ENCODE results near the gene STK25. TPM values are rescaled to one million over a fixed set of nuclear protein-coding genes. Genes with fewer than 3 reads are reported as not detected.
"Not testable (repeated sequence)": the region's sequence is repeated elsewhere in the genome, so short reads cannot be mapped to it uniquely, and the experiment has no call there.

The STK25 gene
- total and polyA plus RNA-seq, 2 of the 8 experiments (the other 6 are each of a cell fraction or from before 2014, with no cell fraction given) = 159 to 546 TPM

DNA sequence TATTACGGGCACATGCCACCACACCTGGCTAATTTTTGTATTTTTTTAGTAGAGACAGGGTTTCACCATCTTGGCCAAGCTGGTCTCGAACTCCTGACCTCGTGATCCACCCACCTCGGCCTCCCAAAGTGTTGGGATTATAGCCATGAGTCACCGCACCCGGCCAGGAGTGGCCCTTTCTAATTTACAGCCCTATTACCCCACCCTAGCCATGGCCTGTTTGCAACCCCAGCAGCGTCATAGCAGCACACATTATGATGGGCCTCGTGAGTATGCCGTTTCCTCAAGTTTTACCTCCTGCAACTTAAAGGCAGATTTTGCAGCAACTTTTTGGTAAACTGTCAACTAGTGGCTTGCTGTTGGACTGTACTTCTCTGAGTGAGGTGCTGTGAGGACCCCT lies 54.5 kb downstream of the STK25 start:
- not testable (repeated sequence) for DNase-seq (ENCODE audit: low read depth in 1 of 2, low spot score in 2 of 2)

More for the DNA sequence above, 54.5 kb downstream of the STK25 start:
- H3K4me1 ChIP-seq (replicated peaks in 1 of 4; ENCODE audit: control insufficient read depth in 3 of 4, insufficient read depth in 4 of 4, low read length in 3 of 4); H4K91ac ChIP-seq (replicated peaks; ENCODE audit: insufficient read length, low read length); H3K36me3 ChIP-seq (ENCODE audit: control insufficient read depth in 2 of 4, insufficient read depth in 4 of 4, low read length in 3 of 4); H4K20me1 ChIP-seq (replicated peaks in 1 of 2; ENCODE audit: control insufficient read depth in 1 of 2, insufficient read depth in 2 of 2, low read length in 2 of 2); CTCF ChIA-PET (ENCODE audit: partially characterized antibody); H4K8ac ChIP-seq (ENCODE audit: extremely low read depth, insufficient read depth, low read length); H3K23me2 ChIP-seq (ENCODE audit: low read depth, low read length); H3K79me1 ChIP-seq (ENCODE audit: low read depth, low read length); POLR2A ChIA-PET (ENCODE audit: partially characterized antibody); FAIRE-seq; H3K27ac ChIP-seq (ENCODE audit: low read depth, low read length); H2BK120ac ChIP-seq (replicated peaks; ENCODE audit: low read depth, low read length); H3K27me3 ChIP-seq (replicated peaks in 1 of 4; ENCODE audit: control insufficient read depth in 3 of 4, extremely low read depth in 1 of 4, insufficient read depth in 3 of 4, low read length in 3 of 4); H3K4ac ChIP-seq (replicated peaks; ENCODE audit: insufficient read length, low read depth, low read length); H2AFZ ChIP-seq (ENCODE audit: low read length); H3K4me2 ChIP-seq (ENCODE audit: insufficient read depth in 1 of 2, low read depth in 2 of 2, low read length in 2 of 2); H2BK5ac ChIP-seq (ENCODE audit: low read depth, low read length); H3K18ac ChIP-seq (ENCODE audit: extremely low read depth, low read length); H3K4me3 ChIP-seq (ENCODE audit: extremely low read depth in 1 of 4, insufficient read depth in 2 of 4, low read depth in 3 of 4, low read length in 4 of 4); H3K9ac ChIP-seq (replicated peaks in 1 of 4; ENCODE audit: extremely low read depth in 1 of 4, low read depth in 3 of 4, low read length in 3 of 4); H3K9me3 ChIP-seq (ENCODE audit: insufficient read depth in 2 of 2, low read depth in 1 of 2, low read length in 1 of 2); H3K56ac ChIP-seq (replicated peaks; ENCODE audit: insufficient read length, low read depth, low read length); H3K14ac ChIP-seq (ENCODE audit: insufficient read length); H2AK5ac ChIP-seq (ENCODE audit: low read depth, low read length); H2BK12ac ChIP-seq (ENCODE audit: low read depth, low read length); H2BK20ac ChIP-seq (ENCODE audit: low read length); H4K5ac ChIP-seq (ENCODE audit: insufficient read length, low read depth, low read length); H3K79me2 ChIP-seq (ENCODE audit: control insufficient read depth in 1 of 2, insufficient read depth in 2 of 2, low read length in 2 of 2); H2BK15ac ChIP-seq (ENCODE audit: low read length); H3K23ac ChIP-seq (ENCODE audit: insufficient read length): not testable (repeated sequence)
- 85% methylated on average over 9 of the region's 9 CpGs; no CpG with 5 or more reads in 1 of the 2 experiments for WGBS, 2 experiments (ENCODE audit: extremely low coverage in 1 of 2, insufficient coverage in 1 of 2, insufficient read length in 1 of 2, insufficient replicate concordance in 2 of 2, low coverage in 1 of 2, low lambda C conversion rate in 2 of 2, missing lambda C conversion rate in 1 of 2)
